NCI-H1048 (cell line): Measurements from ENCODE around the gene FAM236B.
"Not testable (repeated sequence)": the region's sequence is repeated elsewhere in the genome, so short reads cannot be mapped to it uniquely, and the experiment has no call there.

Source experiments
- DNase-seq: peaks from one replicate; lab custom pipeline; 2025; lab: John Stamatoyannopoulos, UW

The FAM236B gene

GRCh38 chrX:72782560-72782959, at the start of gene FAM236B:
Gene FAM236B, minus strand, starts transcription at chrX:72782660. Its CDS starts 100 bp downstream, at chrX:72782560.
- not testable (repeated sequence) for DNase-seq

GRCh38 chrX:72830701-72831100, 48.2 kb upstream of the FAM236B start:
- not testable (repeated sequence) for DNase-seq

- DNase-seq: not testable (repeated sequence)
Measured at GRCh38 chrX:72808110-72808509, 25.6 kb upstream of the FAM236B start, which contains the start of gene FAM236D. Gene FAM236D, minus strand, starts transcription at chrX:72808210. Its CDS starts 100 bp downstream, at chrX:72808110.

- not testable (repeated sequence) for DNase-seq
Measured at GRCh38 chrX:72790390-72790789, 7.9 kb upstream of the FAM236B start.

- DNase-seq: not testable (repeated sequence)
Measured at GRCh38 chrX:72788142-72788541, 5.7 kb upstream of the FAM236B start.

- DNase-seq: not testable (repeated sequence)
Measured at GRCh38 chrX:72783964-72784363, 1.5 kb upstream of the FAM236B start.

GRCh38 chrX:72783365-72783936, 991 bp upstream of the FAM236B start:
- not testable (repeated sequence) for DNase-seq

- not testable (repeated sequence) for DNase-seq
Measured at GRCh38 chrX:72778146-72778545, 4.3 kb downstream of the FAM236B start.

GRCh38 chrX:72777467-72777790, 5.0 kb downstream of the FAM236B start:
- DNase-seq: not testable (repeated sequence)

- DNase-seq: not testable (repeated sequence)
Measured at GRCh38 chrX:72776653-72777466, 5.6 kb downstream of the FAM236B start, which contains the start of gene DMRTC1B. Gene DMRTC1B, plus strand, starts transcription at chrX:72776890. Its CDS starts 68,246 bp downstream, at chrX:72845136.

- not testable (repeated sequence) for DNase-seq
Measured at GRCh38 chrX:72760454-72760853, 22.0 kb downstream of the FAM236B start.

- DNase-seq: not testable (repeated sequence)
Measured at GRCh38 chrX:72748545-72748944, 33.9 kb downstream of the FAM236B start.

- DNase-seq: not testable (repeated sequence)
Measured at GRCh38 chrX:72745546-72745945, 36.9 kb downstream of the FAM236B start.

GRCh38 chrX:72735561-72735960, 46.9 kb downstream of the FAM236B start:
- DNase-seq: no peak

- not testable (repeated sequence) for DNase-seq
Measured at GRCh38 chrX:72733636-72734035, 48.8 kb downstream of the FAM236B start.
